ENCODE results near the gene VEGFC. TPM values are rescaled to one million over a fixed set of nuclear protein-coding genes. Genes with fewer than 3 reads are reported as not detected.

Gene VEGFC
- total RNA-seq, 2 donors from 2014 or later = 6.4 to 8.6 TPM

- Histone ChIP-seq H3K4me3 (no peak overlapping the region), H3K9me3 (no peaks in the 10 kb centered on the region), H3K27ac (no peak overlapping the region), H3K36me3 (no peaks in the 10 kb centered on the region), H3K27me3 (no peaks in the 10 kb centered on the region), H3K4me1 (no peaks in the 10 kb centered on the region)
- no peak for DNase-seq (ENCODE audit: low spot score)
- TF ChIP-seq CTCF (IDR thresholded peaks at IDR 0.05) = no peak
Observed at GRCh38 chr4:176654565-176655216, 138.0 kb downstream of the VEGFC start.

DNA sequence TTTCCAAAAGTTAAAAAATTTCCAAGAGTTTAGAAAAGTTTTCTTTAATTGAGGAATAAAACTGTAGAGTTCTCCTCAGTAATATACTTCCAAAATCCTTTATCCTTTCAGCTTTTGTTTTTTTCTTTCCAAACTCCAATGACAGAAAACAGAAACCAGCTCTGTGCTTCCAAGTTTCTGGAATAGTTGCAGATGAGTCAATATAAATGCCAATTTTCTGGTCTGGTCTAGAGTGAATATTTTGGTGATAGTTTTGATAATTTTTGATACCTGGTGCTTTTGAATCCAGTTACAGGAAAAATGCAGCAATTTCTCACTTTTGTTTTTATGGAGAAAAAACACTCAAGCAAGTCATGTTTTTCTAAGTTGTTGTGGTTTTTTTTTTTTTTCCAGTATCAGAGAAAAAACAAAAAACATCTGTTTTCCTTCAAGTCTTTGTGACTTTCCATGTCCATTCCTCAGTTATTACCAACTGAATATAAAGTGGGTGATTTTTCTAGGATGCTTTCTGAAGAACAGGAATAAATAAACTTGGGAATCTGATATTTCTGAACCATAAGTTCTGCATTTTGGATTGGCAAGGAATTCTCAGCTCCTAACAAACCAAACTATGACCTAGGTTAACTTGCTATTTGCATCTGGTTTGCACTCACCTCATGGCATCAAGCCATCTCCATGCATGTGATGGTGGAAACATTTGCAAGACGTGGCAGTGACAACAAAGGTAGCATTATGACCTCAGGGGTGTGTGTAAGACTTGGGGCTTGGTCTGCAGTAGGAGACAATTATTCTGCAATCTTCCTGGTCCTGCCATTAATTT lies 139.1 kb downstream of the VEGFC start:
- Histone ChIP-seq H3K27me3 (no peaks in the 10 kb centered on the region), H3K9me3 (no peaks in the 10 kb centered on the region), H3K4me3 (no peak overlapping the region), H3K27ac (no peak overlapping the region), H3K4me1 (no peaks in the 10 kb centered on the region), H3K36me3 (no peaks in the 10 kb centered on the region)
- no peak for TF ChIP-seq CTCF (IDR thresholded peaks at IDR 0.05)
- no peak for DNase-seq (ENCODE audit: low spot score)

DNA sequence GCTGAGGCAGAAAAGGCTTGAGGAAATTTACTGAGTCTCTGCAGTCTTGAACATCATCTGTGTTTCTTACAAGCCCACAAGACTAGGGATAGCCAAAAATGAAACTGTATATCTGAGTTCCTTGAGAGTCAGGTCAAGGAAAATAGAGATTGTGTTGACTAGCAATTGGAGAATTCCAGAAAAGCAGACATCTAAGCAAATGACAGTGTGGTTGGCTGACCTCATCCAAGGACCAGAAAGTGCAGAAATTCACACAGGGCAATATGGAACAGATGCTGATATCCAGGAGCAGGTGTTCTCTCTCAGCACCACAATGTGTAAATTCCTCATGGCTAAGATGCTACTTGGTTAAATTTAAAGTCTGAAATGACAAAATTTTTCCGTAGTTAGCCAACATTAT lies 146.4 kb downstream of the VEGFC start:
- H3K4me1 ChIP-seq = no peaks in the 10 kb centered on the region
- H3K4me3 ChIP-seq = no peak overlapping the region
- H3K36me3 ChIP-seq = no peaks in the 10 kb centered on the region
- no peak for DNase-seq (ENCODE audit: low spot score)
- no peak overlapping the region for H3K27ac ChIP-seq
- TF ChIP-seq CTCF (IDR thresholded peaks at IDR 0.05) = no peak
- no peaks in the 10 kb centered on the region for H3K9me3 ChIP-seq
- H3K27me3 ChIP-seq = no peaks in the 10 kb centered on the region

DNA sequence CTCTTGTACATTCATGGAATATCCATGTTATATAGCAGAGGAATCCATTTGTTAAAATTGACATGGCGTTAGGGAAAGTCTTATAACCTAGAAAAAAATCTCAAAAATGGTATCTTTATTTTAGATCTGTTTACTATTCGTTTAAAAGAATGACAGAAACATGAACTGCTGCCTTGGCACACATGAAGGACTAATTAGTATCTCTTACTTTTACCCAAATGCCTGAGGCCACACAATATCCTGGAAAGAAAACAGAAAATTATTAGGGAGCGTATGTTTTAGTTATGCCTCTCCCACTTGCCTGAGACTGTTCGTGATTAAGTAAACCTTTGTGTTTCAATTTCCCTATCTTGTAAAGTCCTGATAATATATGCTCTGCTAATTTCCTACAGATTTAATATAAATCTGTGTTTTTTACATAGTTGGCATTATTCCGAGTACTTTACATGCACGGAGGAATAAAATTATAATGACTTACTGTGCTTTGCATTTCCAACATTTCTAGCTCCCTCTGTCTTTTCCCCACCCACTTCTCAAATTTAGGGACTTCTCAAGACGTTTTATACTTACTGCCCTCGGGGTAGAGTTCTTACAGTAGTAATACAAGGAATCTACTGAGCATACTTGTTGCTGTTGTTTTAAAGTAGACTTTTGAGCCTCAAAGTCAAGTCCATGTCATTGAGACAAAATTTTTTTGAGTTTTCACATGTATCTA lies 147.3 kb downstream of the VEGFC start:
- H3K4me1 ChIP-seq = no peaks in the 10 kb centered on the region
- no peaks in the 10 kb centered on the region for H3K36me3 ChIP-seq
- no peaks in the 10 kb centered on the region for H3K27me3 ChIP-seq
- TF ChIP-seq CTCF (IDR thresholded peaks at IDR 0.05) = no peak
- DNase-seq (ENCODE audit: low spot score) = no peak
- no peaks in the 10 kb centered on the region for H3K9me3 ChIP-seq
- H3K4me3 ChIP-seq = no peak overlapping the region
- H3K27ac ChIP-seq = no peak overlapping the region

- Histone ChIP-seq H3K4me1 (no peaks in the 10 kb centered on the region), H3K9me3 (no peaks in the 10 kb centered on the region), H3K27ac (no peak overlapping the region), H3K36me3 (no peaks in the 10 kb centered on the region), H3K27me3 (no peaks in the 10 kb centered on the region), H3K4me3 (no peak overlapping the region)
- no peak for DNase-seq (ENCODE audit: low spot score)
- TF ChIP-seq CTCF (IDR thresholded peaks at IDR 0.05) = no peak
Observed at GRCh38 chr4:176642472-176642871, 150.2 kb downstream of the VEGFC start.
